ENCODE data around the gene SPAG5. TPM values are rescaled to one million over a fixed set of nuclear protein-coding genes. Genes with fewer than 3 reads are reported as not detected.

The SPAG5 gene
- total and polyA plus RNA-seq, 5 donors from 2014 or later, result 0.84 to 37.7 (median 2.0) TPM

DNA sequence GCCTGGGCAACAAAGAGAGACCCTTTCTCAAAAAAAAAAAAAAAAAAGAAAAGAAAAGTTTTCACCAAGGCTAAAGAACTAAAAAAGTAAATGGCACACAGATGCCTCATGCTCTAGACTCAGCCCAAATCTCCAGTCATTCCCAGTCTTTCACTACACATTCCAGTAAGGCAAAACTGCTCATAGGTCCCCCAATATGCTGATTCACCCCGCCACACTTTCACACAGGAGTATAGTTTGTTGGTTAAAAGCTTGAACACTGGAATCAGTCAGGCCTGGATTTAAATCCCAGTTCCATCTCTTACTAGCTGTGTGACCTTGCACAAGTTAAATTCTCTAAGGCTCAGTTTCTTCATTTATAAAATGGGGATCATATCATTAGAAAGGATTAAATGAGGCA, 29.4 kb downstream of the SPAG5 start:
- DNase-seq (no peak), ATAC-seq (ENCODE audit: low read depth in 2 of 2) (no peak)
- no peaks in the 10 kb centered on the region for H3K9me3 ChIP-seq (ENCODE audit: control insufficient read depth in 2 of 2, low read length in 2 of 2)
- no peaks in the 10 kb centered on the region for H3K27me3 ChIP-seq (ENCODE audit: control insufficient read depth, insufficient read depth, low read length)
- peak overlapping the region; percentile 37 to 97 (median 76) for H3K27ac Mint-ChIP-seq
- peak overlapping the region; percentile 92 to 99 (median 98) for H3K4me3 Mint-ChIP-seq
- peaks cover 41% of the 10 kb centered on the region for H3K4me1 ChIP-seq (ENCODE audit: control insufficient read depth, insufficient read depth, low read length, poor library complexity, severe bottlenecking)
- H3K9me3 Mint-ChIP-seq, result peaks cover 0 to 1% (median 0%) of the 10 kb centered on the region in 7 donors
- H3K27me3 Mint-ChIP-seq, result no peaks in the 10 kb centered on the region
- H3K27ac ChIP-seq (ENCODE audit: insufficient read depth, low read length, poor library complexity, severe bottlenecking), result no peak overlapping the region
- peak overlapping the region; percentile 69 for H3K4me3 ChIP-seq (ENCODE audit: low read depth, low read length)
- H3K36me3 Mint-ChIP-seq, result peaks cover 16% of the 10 kb centered on the region
- H3K36me3 ChIP-seq (ENCODE audit: control insufficient read depth, insufficient read depth, low read length), result peaks cover 7% of the 10 kb centered on the region
- peaks cover 27 to 76% (median 55%) of the 10 kb centered on the region in 4 donors for H3K4me1 Mint-ChIP-seq

DNA sequence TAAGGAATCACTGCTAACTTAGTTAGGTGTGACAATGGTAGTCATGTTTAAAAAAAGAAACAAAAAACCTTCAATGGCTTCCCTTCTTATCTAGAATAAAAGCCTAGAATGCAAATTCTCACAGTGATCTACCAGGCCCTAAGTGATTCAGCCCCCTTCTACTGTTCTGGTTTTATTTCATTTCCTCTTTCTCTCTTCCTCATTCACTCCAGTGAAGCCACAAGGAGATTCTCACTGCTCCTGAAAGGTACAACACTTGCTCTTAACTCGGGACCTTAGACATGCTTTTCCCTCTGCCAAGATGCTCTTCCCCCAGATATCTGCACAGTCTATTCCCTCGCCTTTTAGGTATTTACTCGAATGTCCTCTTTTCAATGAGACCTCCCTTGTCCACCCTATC, 31.2 kb downstream of the SPAG5 start:
- no peak overlapping the region for H3K27ac ChIP-seq (ENCODE audit: insufficient read depth, low read length, poor library complexity, severe bottlenecking)
- H3K4me1 ChIP-seq (ENCODE audit: control insufficient read depth, insufficient read depth, low read length, poor library complexity, severe bottlenecking), result peaks cover 36% of the 10 kb centered on the region
- peaks cover 17% of the 10 kb centered on the region for H3K36me3 ChIP-seq (ENCODE audit: control insufficient read depth, insufficient read depth, low read length)
- no peaks in the 10 kb centered on the region for H3K27me3 Mint-ChIP-seq
- H3K27ac Mint-ChIP-seq, result peak overlapping the region in 2 of 3 donors; percentile 22 to 68
- no peaks in the 10 kb centered on the region for H3K9me3 ChIP-seq (ENCODE audit: control insufficient read depth in 2 of 2, low read length in 2 of 2)
- ATAC-seq (ENCODE audit: low read depth in 2 of 2) (no peak), DNase-seq (no peak)
- peaks cover 27 to 62% (median 44%) of the 10 kb centered on the region in 4 donors for H3K4me1 Mint-ChIP-seq
- peaks cover 18% of the 10 kb centered on the region for H3K36me3 Mint-ChIP-seq
- H3K4me3 Mint-ChIP-seq, result peak overlapping the region; percentile 2 to 80 (median 30)
- H3K4me3 ChIP-seq (ENCODE audit: low read depth, low read length), result peak overlapping the region; percentile 10
- H3K27me3 ChIP-seq (ENCODE audit: control insufficient read depth, insufficient read depth, low read length), result no peaks in the 10 kb centered on the region
- peaks cover 0 to 1% (median 0%) of the 10 kb centered on the region in 7 donors for H3K9me3 Mint-ChIP-seq

DNA sequence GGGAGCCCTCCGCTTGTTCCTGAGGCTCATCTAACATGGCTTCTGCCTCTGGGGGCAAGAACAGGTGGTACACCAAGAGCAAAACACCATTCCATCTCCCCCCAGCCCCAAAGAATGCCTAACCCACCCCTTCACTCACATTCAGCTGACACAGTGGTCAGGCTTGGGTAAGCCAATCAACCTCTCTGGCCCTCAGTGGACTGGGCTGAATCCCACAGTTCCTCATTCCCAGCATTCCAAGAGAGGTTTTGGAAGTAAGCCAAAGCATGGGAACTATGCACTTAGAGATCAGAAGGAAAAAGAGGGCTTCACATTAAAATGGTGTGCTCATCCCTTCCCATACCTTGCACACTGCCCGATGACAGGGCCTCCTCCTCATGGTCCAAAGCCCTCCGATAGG, 35.4 kb downstream of the SPAG5 start:
- no peaks in the 10 kb centered on the region for H3K9me3 Mint-ChIP-seq
- ATAC-seq (ENCODE audit: low read depth in 2 of 2) (no peak), DNase-seq (no peak)
- H3K36me3 Mint-ChIP-seq, result peaks cover 38% of the 10 kb centered on the region
- Histone ChIP-seq H3K4me3 (ENCODE audit: low read depth, low read length) (no peak overlapping the region), H3K27ac (ENCODE audit: insufficient read depth, low read length, poor library complexity, severe bottlenecking) (no peak overlapping the region), H3K9me3 (ENCODE audit: control insufficient read depth in 2 of 2, low read length in 2 of 2) (no peaks in the 10 kb centered on the region), H3K27me3 (ENCODE audit: control insufficient read depth, insufficient read depth, low read length) (no peaks in the 10 kb centered on the region), H3K4me1 (ENCODE audit: control insufficient read depth, insufficient read depth, low read length, poor library complexity, severe bottlenecking) (peaks cover 2% of the 10 kb centered on the region), H3K36me3 (ENCODE audit: control insufficient read depth, insufficient read depth, low read length) (peaks cover 43% of the 10 kb centered on the region)
- H3K4me3 Mint-ChIP-seq, result no peak overlapping the region
- no peaks in the 10 kb centered on the region for H3K27me3 Mint-ChIP-seq
- peaks cover 16 to 29% (median 23%) of the 10 kb centered on the region in 4 donors for H3K4me1 Mint-ChIP-seq
- no peak overlapping the region for H3K27ac Mint-ChIP-seq

DNA sequence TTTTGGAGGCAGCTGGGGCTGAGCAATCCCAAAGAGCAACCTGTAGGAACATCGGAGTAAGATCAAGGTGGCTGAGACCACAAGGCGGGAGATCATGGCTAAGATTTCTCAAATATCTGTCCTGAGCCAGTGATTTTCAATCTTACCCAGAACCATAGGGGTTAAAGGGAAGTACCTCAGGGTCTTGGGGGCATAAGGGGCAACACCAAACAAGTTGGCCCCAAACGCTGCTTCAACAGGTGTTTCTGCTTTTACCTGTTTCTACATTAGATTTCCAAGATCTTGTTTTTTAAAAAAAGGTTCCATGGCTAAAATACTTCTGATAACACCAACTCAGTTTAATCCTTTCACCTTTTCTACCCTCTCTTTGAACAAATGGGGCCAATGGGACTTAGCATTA, 43.8 kb downstream of the SPAG5 start:
- Histone ChIP-seq H3K27me3 (ENCODE audit: control insufficient read depth, insufficient read depth, low read length) (no peaks in the 10 kb centered on the region), H3K4me1 (ENCODE audit: control insufficient read depth, insufficient read depth, low read length, poor library complexity, severe bottlenecking) (peaks cover 30% of the 10 kb centered on the region), H3K27ac (ENCODE audit: insufficient read depth, low read length, poor library complexity, severe bottlenecking) (no peak overlapping the region), H3K9me3 (ENCODE audit: control insufficient read depth in 2 of 2, low read length in 2 of 2) (no peaks in the 10 kb centered on the region), H3K36me3 (ENCODE audit: control insufficient read depth, insufficient read depth, low read length) (peaks cover 63% of the 10 kb centered on the region), H3K4me3 (ENCODE audit: low read depth, low read length) (no peak overlapping the region)
- H3K4me1 Mint-ChIP-seq, result peaks cover 8 to 27% (median 22%) of the 10 kb centered on the region in 4 donors
- peak overlapping the region in 1 of 4 donors; percentile 90 for H3K4me3 Mint-ChIP-seq
- H3K9me3 Mint-ChIP-seq, result no peaks in the 10 kb centered on the region
- DNase-seq (no peak), ATAC-seq (ENCODE audit: low read depth in 2 of 2) (no peak)
- no peaks in the 10 kb centered on the region for H3K27me3 Mint-ChIP-seq
- peaks cover 50% of the 10 kb centered on the region for H3K36me3 Mint-ChIP-seq
- peak overlapping the region in 1 of 3 donors; percentile 79 for H3K27ac Mint-ChIP-seq

DNA sequence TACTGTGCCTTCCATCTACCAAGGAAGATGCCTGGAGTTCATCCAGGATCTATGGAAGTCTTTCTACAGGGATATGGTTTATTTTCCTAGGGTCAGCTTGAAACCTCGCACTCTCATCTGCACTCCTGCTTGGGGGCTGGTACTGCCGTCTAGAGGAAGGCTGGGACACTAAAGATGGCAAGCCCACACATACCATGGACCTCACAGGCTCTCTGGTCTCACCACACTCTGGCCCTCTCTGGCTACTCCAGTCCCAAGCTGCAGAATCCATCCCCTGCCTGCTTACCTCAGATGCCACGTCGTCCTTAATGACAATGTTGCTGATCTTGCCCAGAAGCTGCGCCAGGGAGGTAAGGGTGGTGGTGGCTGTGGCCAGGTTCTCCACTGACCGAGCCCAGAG, 44.3 kb downstream of the SPAG5 start:
- Mint-ChIP-seq H3K27me3 (no peaks in the 10 kb centered on the region), H3K27ac (no peak overlapping the region), H3K36me3 (peaks cover 45% of the 10 kb centered on the region), H3K9me3 (no peaks in the 10 kb centered on the region), H3K4me3 (peak overlapping the region in 2 of 4 donors; percentile 62 to 90), H3K4me1 (peaks cover 8 to 31% (median 25%) of the 10 kb centered on the region in 4 donors)
- no peaks in the 10 kb centered on the region for H3K27me3 ChIP-seq (ENCODE audit: control insufficient read depth, insufficient read depth, low read length)
- H3K4me1 ChIP-seq (ENCODE audit: control insufficient read depth, insufficient read depth, low read length, poor library complexity, severe bottlenecking), result peaks cover 35% of the 10 kb centered on the region
- DNase-seq (no peak), ATAC-seq (ENCODE audit: low read depth in 2 of 2) (no peak)
- no peak overlapping the region for H3K27ac ChIP-seq (ENCODE audit: insufficient read depth, low read length, poor library complexity, severe bottlenecking)
- no peaks in the 10 kb centered on the region for H3K9me3 ChIP-seq (ENCODE audit: control insufficient read depth in 2 of 2, low read length in 2 of 2)
- H3K4me3 ChIP-seq (ENCODE audit: low read depth, low read length), result no peak overlapping the region
- peaks cover 59% of the 10 kb centered on the region for H3K36me3 ChIP-seq (ENCODE audit: control insufficient read depth, insufficient read depth, low read length)

DNA sequence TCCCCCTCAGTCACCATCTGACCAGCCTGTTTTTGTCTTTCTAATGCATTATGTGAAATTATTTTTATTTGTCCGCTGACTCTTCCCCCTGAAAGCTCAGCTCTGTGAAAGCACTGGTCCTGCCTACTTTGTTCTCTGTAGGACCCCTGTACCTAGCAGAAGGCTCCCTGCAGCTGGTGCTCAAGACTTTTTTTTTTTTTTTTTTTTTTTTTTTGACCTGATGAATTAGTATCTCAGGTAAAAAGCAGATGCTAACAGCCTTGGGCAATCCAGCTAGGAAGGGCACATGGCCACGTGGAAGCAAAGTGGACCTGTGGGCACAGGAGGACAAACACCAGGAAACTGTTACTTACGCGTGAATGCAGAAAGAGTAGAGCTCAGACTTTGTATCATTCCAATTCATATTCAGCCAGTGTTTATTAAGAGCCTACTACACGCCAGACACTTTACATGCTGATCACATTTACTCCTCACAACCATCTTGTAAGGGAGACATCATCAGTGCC, 45.8 kb downstream of the SPAG5 start:
- peak overlapping the region; percentile 92 for H3K27ac ChIP-seq (ENCODE audit: insufficient read depth, low read length, poor library complexity, severe bottlenecking)
- no peaks in the 10 kb centered on the region for H3K9me3 Mint-ChIP-seq
- H3K36me3 Mint-ChIP-seq, result peaks cover 38% of the 10 kb centered on the region
- H3K27ac Mint-ChIP-seq, result peak overlapping the region; percentile 44 to 93 (median 47)
- peaks cover 15 to 47% (median 39%) of the 10 kb centered on the region in 4 donors for H3K4me1 Mint-ChIP-seq
- no peak for DNase-seq
- no peaks in the 10 kb centered on the region for H3K9me3 ChIP-seq (ENCODE audit: control insufficient read depth in 2 of 2, low read length in 2 of 2)
- H3K4me3 Mint-ChIP-seq, result peak overlapping the region; percentile 83 to 95 (median 88)
- H3K4me3 ChIP-seq (ENCODE audit: low read depth, low read length), result peak overlapping the region; percentile 66
- no peaks in the 10 kb centered on the region for H3K27me3 Mint-ChIP-seq
- H3K36me3 ChIP-seq (ENCODE audit: control insufficient read depth, insufficient read depth, low read length), result peaks cover 51% of the 10 kb centered on the region
- no peak for ATAC-seq (ENCODE audit: low read depth in 2 of 2)
- H3K27me3 ChIP-seq (ENCODE audit: control insufficient read depth, insufficient read depth, low read length), result no peaks in the 10 kb centered on the region
- peaks cover 50% of the 10 kb centered on the region for H3K4me1 ChIP-seq (ENCODE audit: control insufficient read depth, insufficient read depth, low read length, poor library complexity, severe bottlenecking)

DNA sequence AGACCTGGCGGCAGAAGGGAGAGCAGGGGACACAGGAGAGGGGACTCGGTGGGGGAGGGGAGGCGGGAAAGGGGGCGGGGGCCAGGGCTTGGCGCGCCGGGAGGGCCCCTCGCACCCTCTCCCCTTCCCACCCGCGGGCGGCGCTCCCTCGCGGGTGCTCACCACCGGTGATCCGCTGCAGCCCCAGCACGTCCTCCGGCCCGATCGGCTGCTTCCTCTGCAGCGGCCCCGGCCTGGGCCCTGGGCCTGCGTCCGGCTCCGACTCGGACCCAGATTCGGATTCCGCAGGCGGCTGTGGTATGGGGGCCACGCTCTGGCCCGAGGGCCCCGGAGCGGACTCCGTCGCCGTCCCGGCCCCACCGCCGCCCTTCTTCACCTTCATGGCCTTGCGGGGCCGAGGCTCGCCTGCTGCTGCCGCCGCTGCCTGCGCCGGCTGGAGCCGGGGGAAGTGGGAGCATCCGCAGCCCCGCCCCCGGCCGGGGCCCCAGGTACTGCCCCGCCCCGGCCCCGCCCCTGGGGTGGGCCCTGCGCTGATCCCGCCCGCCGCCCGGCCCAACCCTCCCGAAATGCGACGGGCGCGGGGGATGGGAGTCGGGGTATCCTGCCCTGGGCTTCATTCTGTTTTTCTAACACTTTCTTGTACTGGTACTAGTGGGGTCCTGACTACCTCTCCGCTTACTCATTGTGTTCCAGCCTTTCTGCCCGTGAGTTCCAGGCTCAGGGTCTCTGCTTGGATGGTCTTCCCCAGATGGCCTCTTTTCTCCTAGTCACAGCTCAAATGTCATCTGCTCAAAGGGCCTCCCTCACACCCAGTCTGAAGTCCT, 46.4 kb downstream of the SPAG5 start, which contains the start of gene UNC119:
TSS of gene UNC119 (minus strand) at position 449 of the 824 bp plus-strand sequence. CDS start at position 382, 67 bp downstream.
- ATAC-seq (ENCODE audit: low read depth in 2 of 2) (peak; percentile 80 to 84), DNase-seq (peak; percentile 74 to 83 (median 75))
- no peaks in the 10 kb centered on the region for H3K27me3 Mint-ChIP-seq
- peaks cover 11 to 52% (median 40%) of the 10 kb centered on the region in 4 donors for H3K4me1 Mint-ChIP-seq
- no peaks in the 10 kb centered on the region for H3K27me3 ChIP-seq (ENCODE audit: control insufficient read depth, insufficient read depth, low read length)
- peak within 1 kb of the TSS; percentile 96 to 97 (median 96) for H3K27ac Mint-ChIP-seq
- H3K9me3 Mint-ChIP-seq, result no peaks in the 10 kb centered on the region
- H3K4me3 ChIP-seq (ENCODE audit: low read depth, low read length), result peak within 1 kb of the TSS; percentile 70
- peaks cover 33% of the 10 kb centered on the region for H3K36me3 Mint-ChIP-seq
- H3K9me3 ChIP-seq (ENCODE audit: control insufficient read depth in 2 of 2, low read length in 2 of 2), result no peaks in the 10 kb centered on the region
- H3K27ac ChIP-seq (ENCODE audit: insufficient read depth, low read length, poor library complexity, severe bottlenecking), result peak within 1 kb of the TSS; percentile 92
- peaks cover 56% of the 10 kb centered on the region for H3K4me1 ChIP-seq (ENCODE audit: control insufficient read depth, insufficient read depth, low read length, poor library complexity, severe bottlenecking)
- H3K4me3 Mint-ChIP-seq, result peak within 1 kb of the TSS; percentile 90 to 95 (median 92)
- H3K36me3 ChIP-seq (ENCODE audit: control insufficient read depth, insufficient read depth, low read length), result peaks cover 46% of the 10 kb centered on the region
